ENCODE data around the gene MATCAP1.

The MATCAP1 gene

DNA sequence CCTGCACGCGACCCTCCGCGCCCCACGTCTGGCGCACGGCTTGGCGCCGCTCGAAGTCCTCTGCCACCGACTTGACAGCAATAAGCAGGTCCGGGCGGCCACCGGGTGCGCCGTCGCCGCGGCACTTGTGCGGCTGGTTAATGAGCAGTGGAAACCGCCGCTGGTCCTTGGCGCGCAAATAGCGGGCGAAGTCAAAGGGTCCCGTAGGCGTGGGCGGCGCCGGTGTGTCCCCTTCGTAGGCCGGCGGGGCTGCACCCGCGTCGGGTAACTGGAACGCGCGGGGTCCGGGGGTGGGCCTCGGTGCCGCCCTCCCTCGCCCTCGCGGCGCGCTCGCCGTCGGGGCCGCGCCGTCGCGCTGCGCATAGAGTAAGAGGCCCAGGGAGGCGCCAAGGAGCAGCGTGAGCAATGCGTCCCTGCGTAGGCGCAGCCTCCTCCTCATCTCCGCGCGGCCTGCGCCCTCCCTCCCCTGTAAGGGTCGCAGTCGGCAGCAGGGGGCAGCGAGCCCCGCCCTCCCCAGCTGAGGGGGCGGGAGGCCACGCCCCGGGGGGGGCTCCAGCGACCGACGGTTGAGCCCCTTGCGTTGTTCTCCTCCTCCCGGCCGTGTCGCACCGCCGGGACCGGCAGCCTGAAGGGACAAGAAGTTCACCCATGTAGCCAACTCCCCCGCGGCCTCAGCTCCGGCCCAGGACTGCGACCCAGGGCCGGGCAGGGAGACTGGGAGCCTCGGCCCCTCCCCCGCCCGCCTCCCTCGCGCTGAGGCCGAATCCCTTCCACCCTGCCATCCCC, 33.5 kb downstream of the MATCAP1 start:
- peaks cover 26% of the 10 kb centered on the region for H3K27me3 ChIP-seq (ENCODE audit: insufficient read depth, low read length)
- peaks cover 6% of the 10 kb centered on the region for H3K79me1 ChIP-seq (ENCODE audit: low read length)
- no peaks in the 10 kb centered on the region for H3K79me2 ChIP-seq (ENCODE audit: control insufficient read depth, insufficient read depth, low read length, poor library complexity)
- H3K4me3 ChIP-seq (ENCODE audit: low read depth, low read length), result peak overlapping the region; percentile 73
- WGBS (ENCODE audit: extremely low coverage, insufficient coverage, insufficient read length), result no CpG with 5 or more reads among the region's 94 CpGs
- no peak overlapping the region for H3K27ac ChIP-seq (ENCODE audit: low read depth, low read length)
- peak overlapping the region; percentile 69 for H4K8ac ChIP-seq (ENCODE audit: low read depth, low read length)
- no peak for DNase-seq
- H2AFZ ChIP-seq (ENCODE audit: insufficient read depth, low read length, poor library complexity), result peak overlapping the region; percentile 74
- no peak overlapping the region for H2BK5ac ChIP-seq (ENCODE audit: low read depth, low read length, poor library complexity)
- H3K14ac ChIP-seq (ENCODE audit: low read length), result peak overlapping the region; percentile 36
- H3K4me1 ChIP-seq (ENCODE audit: control insufficient read depth in 1 of 2, insufficient read depth in 2 of 2, low read length in 2 of 2), result peaks cover 6 to 11% of the 10 kb centered on the region in 2 experiments
- H3K9me3 ChIP-seq (ENCODE audit: insufficient read depth, low read depth, low read length), result peaks cover 15% of the 10 kb centered on the region
- peak overlapping the region; percentile 62 for H4K91ac ChIP-seq (ENCODE audit: low read depth, low read length)
- peak overlapping the region; percentile 39 for H4K12ac ChIP-seq (ENCODE audit: low read depth, low read length)
- peak overlapping the region; percentile 15 for H3K4ac ChIP-seq (ENCODE audit: low read depth, low read length)
- H3K9ac ChIP-seq (ENCODE audit: low read length), result peak overlapping the region; percentile 45
- peak overlapping the region; percentile 91 for H3K4me2 ChIP-seq (ENCODE audit: low read length)
- H3K23ac ChIP-seq (ENCODE audit: low read length), result no peak overlapping the region
- H2BK120ac ChIP-seq (ENCODE audit: insufficient read depth, low read length, poor library complexity), result no peak overlapping the region
- H3K18ac ChIP-seq (ENCODE audit: low read length), result peak overlapping the region; percentile 31
- H3K36me3 ChIP-seq (ENCODE audit: control insufficient read depth in 1 of 2, insufficient read depth in 2 of 2, low read length in 2 of 2), result peaks cover 33 to 34% of the 10 kb centered on the region in 2 experiments
- H2BK12ac ChIP-seq (ENCODE audit: low read length), result no peak overlapping the region
- H2AK5ac ChIP-seq (ENCODE audit: low read length), result no peak overlapping the region

DNA sequence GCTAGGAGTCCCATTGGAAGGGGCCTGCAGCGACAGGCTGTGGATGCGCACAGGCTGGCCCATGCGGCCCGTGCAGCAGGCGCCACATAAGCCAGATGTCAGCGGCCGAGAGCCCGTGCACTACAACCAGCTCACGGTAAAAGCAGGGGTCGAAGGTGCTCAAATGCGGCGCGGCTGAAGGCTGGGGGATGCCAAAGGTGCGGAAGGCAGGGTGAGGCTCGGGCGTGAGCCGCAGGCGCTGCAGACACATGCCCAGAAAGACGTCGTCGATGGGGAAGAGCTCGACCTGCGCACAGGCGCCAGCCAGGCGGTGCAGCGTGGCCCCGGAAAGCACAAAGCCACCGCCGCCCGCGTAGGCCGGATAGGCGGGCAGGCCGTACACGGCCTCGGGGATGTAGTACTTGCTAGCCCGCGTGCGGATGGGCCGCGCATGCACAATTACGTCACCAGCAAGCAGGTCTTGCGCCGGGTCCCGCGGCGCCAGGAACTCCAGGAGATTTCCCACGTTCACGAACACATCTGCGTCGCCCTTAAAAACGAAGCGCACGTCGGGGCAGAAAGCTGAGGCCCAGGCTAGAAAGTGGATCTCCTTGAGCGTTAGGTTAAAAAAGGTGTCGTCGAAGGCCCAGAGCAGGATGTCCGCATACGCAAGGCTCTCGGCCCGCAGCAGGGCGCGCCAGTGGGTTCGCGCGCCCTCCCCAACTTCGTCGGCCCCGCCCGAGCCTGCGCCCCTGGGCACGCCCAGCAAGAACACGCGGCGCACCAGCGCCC, 34.3 kb downstream of the MATCAP1 start:
- no peak overlapping the region for H2BK120ac ChIP-seq (ENCODE audit: insufficient read depth, low read length, poor library complexity)
- H3K23ac ChIP-seq (ENCODE audit: low read length), result no peak overlapping the region
- no peak overlapping the region for H2AK5ac ChIP-seq (ENCODE audit: low read length)
- WGBS (ENCODE audit: extremely low coverage, insufficient coverage, insufficient read length), result no CpG with 5 or more reads among the region's 77 CpGs
- H3K27ac ChIP-seq (ENCODE audit: low read depth, low read length), result no peak overlapping the region
- H2BK12ac ChIP-seq (ENCODE audit: low read length), result no peak overlapping the region
- peaks cover 12% of the 10 kb centered on the region for H3K9me3 ChIP-seq (ENCODE audit: insufficient read depth, low read depth, low read length)
- H3K4me2 ChIP-seq (ENCODE audit: low read length), result peak overlapping the region; percentile 91
- DNase-seq, result peak in 1 of 2 donors; percentile 53
- no peaks in the 10 kb centered on the region for H3K79me2 ChIP-seq (ENCODE audit: control insufficient read depth, insufficient read depth, low read length, poor library complexity)
- peak overlapping the region; percentile 11 for H4K91ac ChIP-seq (ENCODE audit: low read depth, low read length)
- H3K18ac ChIP-seq (ENCODE audit: low read length), result no peak overlapping the region
- peaks cover 41% of the 10 kb centered on the region in 2 experiments for H3K36me3 ChIP-seq (ENCODE audit: control insufficient read depth in 1 of 2, insufficient read depth in 2 of 2, low read length in 2 of 2)
- no peak overlapping the region for H3K14ac ChIP-seq (ENCODE audit: low read length)
- no peak overlapping the region for H2AFZ ChIP-seq (ENCODE audit: insufficient read depth, low read length, poor library complexity)
- H4K8ac ChIP-seq (ENCODE audit: low read depth, low read length), result no peak overlapping the region
- peaks cover 6 to 8% of the 10 kb centered on the region in 2 experiments for H3K4me1 ChIP-seq (ENCODE audit: control insufficient read depth in 1 of 2, insufficient read depth in 2 of 2, low read length in 2 of 2)
- peaks cover 18% of the 10 kb centered on the region for H3K27me3 ChIP-seq (ENCODE audit: insufficient read depth, low read length)
- no peak overlapping the region for H3K4me3 ChIP-seq (ENCODE audit: low read depth, low read length)
- H2BK5ac ChIP-seq (ENCODE audit: low read depth, low read length, poor library complexity), result no peak overlapping the region
- H3K9ac ChIP-seq (ENCODE audit: low read length), result no peak overlapping the region
- H3K79me1 ChIP-seq (ENCODE audit: low read length), result peaks cover 6% of the 10 kb centered on the region
- no peak overlapping the region for H3K4ac ChIP-seq (ENCODE audit: low read depth, low read length)
- H4K12ac ChIP-seq (ENCODE audit: low read depth, low read length), result peak overlapping the region; percentile 39

DNA sequence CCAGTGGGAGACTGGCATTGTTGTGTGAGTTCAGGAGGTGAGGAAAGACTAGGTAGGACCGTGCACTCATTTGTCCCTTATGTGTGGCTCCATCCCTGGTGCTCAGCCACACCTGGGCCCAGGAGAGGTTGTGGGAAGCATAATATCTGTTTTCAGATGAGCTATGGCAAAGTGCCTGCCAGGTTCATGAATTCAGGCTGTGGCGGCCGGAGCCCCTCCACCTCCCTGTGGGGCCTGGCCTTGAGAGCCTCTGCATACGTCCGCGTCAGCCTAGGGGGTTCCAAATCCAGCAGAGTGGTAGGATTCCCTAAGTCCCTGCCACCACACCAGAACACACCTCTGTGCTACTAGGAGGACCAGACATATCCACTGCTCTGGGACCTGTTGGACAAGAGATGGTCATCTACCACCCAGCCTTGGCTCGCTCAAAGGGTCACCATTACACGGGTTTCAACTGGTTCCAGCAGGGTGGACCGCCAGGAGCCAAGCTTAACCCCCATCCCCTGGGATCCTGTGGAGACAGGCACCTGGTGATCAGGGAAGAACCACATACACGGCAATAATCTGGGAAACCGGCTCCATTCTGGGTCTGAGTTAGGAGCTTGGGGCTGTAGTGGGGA, 35.0 kb downstream of the MATCAP1 start:
- Histone ChIP-seq H3K36me3 (ENCODE audit: control insufficient read depth in 1 of 2, insufficient read depth in 2 of 2, low read length in 2 of 2) (peaks cover 43 to 48% of the 10 kb centered on the region in 2 experiments), H3K14ac (ENCODE audit: low read length) (no peak overlapping the region), H3K4me3 (ENCODE audit: low read depth, low read length) (no peak overlapping the region), H4K8ac (ENCODE audit: low read depth, low read length) (no peak overlapping the region), H3K4ac (ENCODE audit: low read depth, low read length) (no peak overlapping the region), H2AFZ (ENCODE audit: insufficient read depth, low read length, poor library complexity) (no peak overlapping the region), H3K9me3 (ENCODE audit: insufficient read depth, low read depth, low read length) (peaks cover 9% of the 10 kb centered on the region), H3K4me1 (ENCODE audit: control insufficient read depth in 1 of 2, insufficient read depth in 2 of 2, low read length in 2 of 2) (peaks cover 6 to 8% of the 10 kb centered on the region in 2 experiments), H4K91ac (ENCODE audit: low read depth, low read length) (no peak overlapping the region), H3K4me2 (ENCODE audit: low read length) (no peak overlapping the region), H4K12ac (ENCODE audit: low read depth, low read length) (no peak overlapping the region), H3K27ac (ENCODE audit: low read depth, low read length) (no peak overlapping the region), H3K79me1 (ENCODE audit: low read length) (peaks cover 6% of the 10 kb centered on the region), H3K23ac (ENCODE audit: low read length) (no peak overlapping the region), H3K9ac (ENCODE audit: low read length) (no peak overlapping the region), H3K79me2 (ENCODE audit: control insufficient read depth, insufficient read depth, low read length, poor library complexity) (no peaks in the 10 kb centered on the region), H2BK5ac (ENCODE audit: low read depth, low read length, poor library complexity) (no peak overlapping the region), H2BK120ac (ENCODE audit: insufficient read depth, low read length, poor library complexity) (no peak overlapping the region), H3K18ac (ENCODE audit: low read length) (no peak overlapping the region), H3K27me3 (ENCODE audit: insufficient read depth, low read length) (peaks cover 12% of the 10 kb centered on the region), H2BK12ac (ENCODE audit: low read length) (no peak overlapping the region), H2AK5ac (ENCODE audit: low read length) (no peak overlapping the region)
- WGBS (ENCODE audit: extremely low coverage, insufficient coverage, insufficient read length), result no CpG with 5 or more reads among the region's 11 CpGs
- DNase-seq, result no peak

- Histone ChIP-seq H3K18ac (ENCODE audit: low read length) (no peak overlapping the region), H3K9me3 (ENCODE audit: insufficient read depth, low read depth, low read length) (peaks cover 9% of the 10 kb centered on the region), H3K27ac (ENCODE audit: low read depth, low read length) (no peak overlapping the region), H2BK5ac (ENCODE audit: low read depth, low read length, poor library complexity) (no peak overlapping the region), H2AK5ac (ENCODE audit: low read length) (no peak overlapping the region), H3K23ac (ENCODE audit: low read length) (no peak overlapping the region), H4K12ac (ENCODE audit: low read depth, low read length) (no peak overlapping the region), H4K91ac (ENCODE audit: low read depth, low read length) (no peak overlapping the region), H4K8ac (ENCODE audit: low read depth, low read length) (no peak overlapping the region), H3K79me1 (ENCODE audit: low read length) (peaks cover 6% of the 10 kb centered on the region), H3K4ac (ENCODE audit: low read depth, low read length) (no peak overlapping the region), H2BK12ac (ENCODE audit: low read length) (no peak overlapping the region), H3K4me2 (ENCODE audit: low read length) (no peak overlapping the region), H3K14ac (ENCODE audit: low read length) (no peak overlapping the region), H3K36me3 (ENCODE audit: control insufficient read depth in 1 of 2, insufficient read depth in 2 of 2, low read length in 2 of 2) (peaks cover 46 to 51% of the 10 kb centered on the region in 2 experiments), H2AFZ (ENCODE audit: insufficient read depth, low read length, poor library complexity) (no peak overlapping the region), H3K4me3 (ENCODE audit: low read depth, low read length) (no peak overlapping the region), H3K4me1 (ENCODE audit: control insufficient read depth in 1 of 2, insufficient read depth in 2 of 2, low read length in 2 of 2) (peaks cover 6 to 8% of the 10 kb centered on the region in 2 experiments), H3K27me3 (ENCODE audit: insufficient read depth, low read length) (peaks cover 12% of the 10 kb centered on the region), H3K79me2 (ENCODE audit: control insufficient read depth, insufficient read depth, low read length, poor library complexity) (no peaks in the 10 kb centered on the region), H3K9ac (ENCODE audit: low read length) (no peak overlapping the region), H2BK120ac (ENCODE audit: insufficient read depth, low read length, poor library complexity) (no peak overlapping the region)
- no peak for DNase-seq
- WGBS (ENCODE audit: extremely low coverage, insufficient coverage, insufficient read length), result no CpG with 5 or more reads among the region's 2 CpGs
These were observed 35.5 kb downstream of the MATCAP1 start for GRCh38 chr16:67148221-67148620.

All from trophoblast cell (in vitro differentiated cells and primary cell).